HG03558 (cell line): ENCODE data around the gene NFE2L3.
"Not testable (repeated sequence)": the region's sequence is repeated elsewhere in the genome, so short reads cannot be mapped to it uniquely, and the experiment has no call there.

Experiments used
- ATAC-seq: cut with Tn5 transposase; IDR thresholded peaks from one replicate; pipeline ENCODE4 v1.9.1; 2021; ENCODE audit warnings: moderate number of reproducible peaks; ENCODE audit not compliant: unreplicated experiment; ENCODE audit errors: extremely low read depth

The NFE2L3 gene

DNA sequence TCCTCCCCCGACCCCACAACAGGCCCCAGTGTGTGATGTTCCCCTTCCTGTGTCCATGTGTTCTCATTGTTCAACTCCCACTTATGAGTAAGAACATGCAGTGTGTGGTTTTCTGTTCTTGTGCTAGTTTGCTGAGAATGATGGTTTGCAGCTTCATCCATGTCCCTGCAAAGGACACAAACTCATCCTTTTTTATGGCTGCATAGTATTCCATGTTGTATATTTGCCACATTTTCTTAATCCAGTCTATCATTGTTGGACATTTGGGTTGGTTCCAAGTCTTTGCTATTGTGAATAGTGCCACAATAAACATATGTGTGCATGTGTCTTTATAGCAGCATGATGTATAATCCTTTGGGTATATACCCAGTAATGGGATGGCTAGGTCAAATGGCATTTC lies 11.8 kb downstream of the NFE2L3 start:
- ATAC-seq, result not testable (repeated sequence)

DNA sequence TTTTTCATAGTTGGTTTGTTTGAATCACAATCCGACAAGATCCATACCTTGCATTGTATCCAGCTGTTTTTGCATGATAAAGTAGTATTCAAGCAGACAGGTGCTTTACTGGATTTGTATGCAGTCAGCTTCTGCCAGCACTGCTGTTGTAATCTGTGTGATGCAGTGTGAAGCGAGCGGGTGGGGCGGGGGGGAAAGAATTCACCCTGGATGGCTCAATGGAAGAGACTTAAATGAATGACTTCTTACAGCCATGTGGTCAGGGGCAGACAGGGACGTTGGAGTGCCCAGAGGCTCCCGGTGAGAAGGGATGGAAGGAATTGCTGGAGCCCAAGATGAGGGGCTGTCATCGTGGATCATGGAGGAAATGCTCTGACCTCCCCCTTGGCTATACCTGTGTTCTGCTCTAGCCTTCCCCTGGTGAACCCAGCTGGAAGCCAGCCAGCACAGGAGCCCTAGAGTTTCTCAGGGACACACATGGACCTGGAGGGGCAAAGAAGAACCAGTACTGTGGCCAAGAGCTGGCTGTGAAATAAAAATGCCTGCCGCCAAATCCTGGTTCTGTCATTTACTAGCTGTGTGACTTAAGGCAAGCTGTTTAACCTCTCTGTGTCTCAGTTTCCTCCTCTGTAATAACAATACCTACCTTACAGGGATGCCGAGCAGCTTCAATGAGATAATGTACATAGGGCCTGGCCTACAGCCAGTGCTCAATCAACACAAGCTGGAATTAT lies 14.1 kb downstream of the NFE2L3 start:
- ATAC-seq, result no peak

DNA sequence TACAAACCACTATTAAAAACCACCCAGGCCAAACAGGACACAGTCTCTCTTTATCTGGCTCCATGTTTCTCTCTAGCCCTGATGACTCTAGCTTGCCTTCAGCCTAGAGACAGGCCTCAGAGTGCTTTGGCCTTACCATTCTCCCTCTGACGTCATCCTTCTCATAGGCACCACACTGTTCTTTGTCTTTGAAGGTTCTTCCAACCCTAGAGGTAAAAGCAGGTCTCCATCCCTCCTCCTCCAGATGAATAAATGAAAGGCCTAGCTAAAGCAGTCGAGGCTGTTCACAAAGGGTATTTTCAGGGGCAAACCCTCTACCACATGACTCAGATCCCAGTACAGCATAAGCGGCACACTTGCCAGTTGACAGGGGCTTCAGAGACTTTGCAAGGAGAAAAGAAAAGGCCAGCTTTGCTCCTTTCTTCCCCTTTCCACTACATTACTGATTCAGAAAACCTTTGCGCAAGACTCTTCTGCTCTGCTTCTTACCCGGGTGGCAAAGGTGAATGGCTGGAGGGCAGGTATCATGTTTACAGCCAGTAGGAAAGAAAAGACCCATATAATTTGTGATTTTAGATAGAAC lies 14.8 kb downstream of the NFE2L3 start:
- ATAC-seq, result no peak

- peak; percentile 52 for ATAC-seq
Measured at GRCh38 chr7:26167303-26167934, 15.4 kb downstream of the NFE2L3 start.

GRCh38 chr7:26168458-26169023 lies 16.5 kb downstream of the NFE2L3 start:
- ATAC-seq, result no peak

DNA sequence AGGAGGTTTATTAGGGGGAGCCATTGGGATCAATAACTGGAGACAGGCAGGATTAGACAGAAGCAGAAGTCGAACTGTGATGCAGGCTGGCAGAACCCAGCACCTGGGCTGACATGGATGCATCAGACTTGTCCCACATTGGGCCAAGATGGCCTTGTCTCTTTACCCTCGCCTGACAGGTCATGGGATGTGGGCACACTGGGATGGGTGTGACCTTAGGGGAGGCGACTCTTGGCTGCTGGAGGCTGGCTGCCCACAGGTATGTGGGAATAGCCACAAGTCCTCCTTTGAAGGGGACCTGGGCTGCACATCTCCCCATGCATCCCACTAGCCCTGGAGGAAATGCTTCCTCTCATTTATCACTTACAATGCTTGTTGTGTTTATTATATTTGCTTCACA lies 17.3 kb downstream of the NFE2L3 start:
- ATAC-seq, result no peak

- no peak for ATAC-seq
Measured at GRCh38 chr7:26170663-26171062, 18.7 kb downstream of the NFE2L3 start.

- no peak for ATAC-seq
Measured at GRCh38 chr7:26171601-26172000, 19.6 kb downstream of the NFE2L3 start.

- no peak for ATAC-seq
Measured at GRCh38 chr7:26172048-26172447, 20.1 kb downstream of the NFE2L3 start.

DNA sequence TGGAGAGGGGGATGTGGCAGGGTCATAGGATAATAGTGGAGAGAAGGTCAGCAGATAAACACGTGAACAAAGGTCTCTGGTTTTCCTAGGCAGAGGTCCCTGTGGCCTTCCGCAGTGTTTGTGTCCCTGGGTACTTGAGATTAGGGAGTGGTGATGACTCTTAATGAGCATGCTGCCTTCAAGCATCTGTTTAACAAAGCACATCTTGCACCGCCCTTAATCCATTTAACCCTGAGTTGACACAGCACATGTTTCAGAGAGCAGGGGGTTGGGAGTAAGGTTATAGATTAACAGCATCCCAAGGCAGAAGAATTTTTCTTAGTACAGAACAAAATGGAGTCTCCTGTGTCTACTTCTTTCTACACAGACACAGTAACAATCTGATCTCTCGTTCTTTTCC lies 23.9 kb downstream of the NFE2L3 start:
- ATAC-seq, result not testable (repeated sequence)

DNA sequence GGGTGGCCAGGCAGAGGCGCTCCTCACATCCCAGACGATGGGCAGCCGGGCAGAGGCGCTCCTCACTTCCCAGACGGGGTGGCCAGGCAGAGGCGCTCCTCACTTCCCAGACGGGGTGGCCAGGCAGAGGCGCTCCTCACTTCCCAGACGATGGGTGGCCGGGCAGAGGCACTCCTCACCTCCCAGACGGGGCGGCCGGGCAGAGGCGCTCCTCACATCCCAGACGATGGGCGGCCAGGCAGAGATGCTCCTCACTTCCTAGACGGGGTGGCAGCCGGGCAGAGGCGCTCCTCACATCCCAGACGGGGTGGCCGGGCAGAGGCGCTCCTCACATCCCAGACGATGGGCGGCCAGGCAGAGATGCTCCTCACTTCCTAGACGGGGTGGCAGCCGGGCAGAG lies 24.7 kb downstream of the NFE2L3 start:
- ATAC-seq, result not testable (repeated sequence)

DNA sequence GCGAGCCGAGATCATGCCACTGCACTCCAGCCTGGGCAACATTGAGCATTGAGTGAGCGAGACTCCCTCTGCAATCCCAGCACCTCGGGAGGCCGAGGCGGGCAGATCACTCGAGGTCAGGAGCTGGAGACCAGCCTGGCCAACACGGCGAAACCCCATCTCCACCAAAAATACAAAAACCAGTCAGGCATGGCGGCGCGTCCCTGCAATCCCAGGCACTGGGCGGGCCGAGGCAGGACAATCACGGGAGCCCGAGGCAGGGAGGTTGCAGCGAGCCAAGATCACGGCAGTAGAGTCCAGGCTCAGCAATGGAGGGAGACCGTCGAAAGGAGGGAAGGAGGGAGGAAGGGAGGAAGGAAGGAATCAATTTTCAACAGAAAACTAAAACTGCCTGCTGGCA lies 25.3 kb downstream of the NFE2L3 start:
- not testable (repeated sequence) for ATAC-seq

DNA sequence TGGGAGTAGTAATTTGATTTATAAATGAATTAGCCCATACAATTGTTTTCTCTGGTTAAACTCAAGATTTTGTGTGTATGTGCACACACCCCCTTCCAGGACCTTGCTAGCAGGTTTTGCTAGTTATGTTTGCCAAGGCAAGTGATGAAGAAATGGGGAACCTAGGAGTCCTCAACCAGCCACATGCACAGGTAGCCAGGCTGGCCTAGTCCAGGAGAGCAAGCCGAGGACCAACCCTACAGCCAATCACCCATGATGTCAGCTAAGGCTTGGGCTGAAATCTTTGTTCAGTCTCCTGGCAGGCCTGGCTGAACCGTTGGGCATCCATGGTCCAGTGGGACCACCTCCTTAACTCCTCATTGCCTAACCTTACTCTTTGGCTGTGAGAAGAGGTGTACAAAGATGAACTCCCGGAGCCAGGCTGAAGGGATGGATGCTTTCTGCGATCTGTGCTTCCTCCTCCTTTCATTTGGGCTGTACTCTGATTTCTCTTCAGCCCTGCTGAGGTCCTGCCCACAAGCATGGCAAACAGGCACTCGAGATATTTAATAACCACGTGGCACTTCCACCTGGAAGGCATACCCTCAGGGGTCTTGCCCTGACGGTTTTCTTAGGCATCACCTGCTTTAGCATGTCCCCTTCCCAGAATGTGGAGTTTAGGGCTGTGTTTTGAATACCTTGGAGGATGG lies 26.4 kb downstream of the NFE2L3 start:
- no peak for ATAC-seq

DNA sequence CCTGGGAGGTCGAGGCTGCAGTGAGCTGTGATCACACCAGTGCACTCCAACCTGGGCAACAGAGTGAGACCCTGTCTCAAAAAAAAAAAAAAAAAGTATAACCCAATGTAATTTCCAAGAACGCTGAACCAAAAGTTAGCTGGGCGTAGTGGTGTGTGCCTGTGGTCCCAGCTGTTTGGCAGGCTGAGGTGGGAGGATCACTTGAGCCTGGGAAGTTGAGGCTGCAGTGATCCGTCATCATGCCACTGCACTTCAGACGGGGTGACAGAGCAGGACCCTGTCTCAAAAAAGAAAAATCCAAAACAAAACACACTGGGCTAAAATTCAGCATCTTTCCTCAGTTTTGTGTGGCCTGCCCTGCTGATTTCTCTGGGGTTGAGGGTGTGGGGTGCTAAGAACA lies 27.4 kb downstream of the NFE2L3 start:
- no peak for ATAC-seq

- no peak for ATAC-seq
Measured at GRCh38 chr7:26179826-26180497, 28.0 kb downstream of the NFE2L3 start.

DNA sequence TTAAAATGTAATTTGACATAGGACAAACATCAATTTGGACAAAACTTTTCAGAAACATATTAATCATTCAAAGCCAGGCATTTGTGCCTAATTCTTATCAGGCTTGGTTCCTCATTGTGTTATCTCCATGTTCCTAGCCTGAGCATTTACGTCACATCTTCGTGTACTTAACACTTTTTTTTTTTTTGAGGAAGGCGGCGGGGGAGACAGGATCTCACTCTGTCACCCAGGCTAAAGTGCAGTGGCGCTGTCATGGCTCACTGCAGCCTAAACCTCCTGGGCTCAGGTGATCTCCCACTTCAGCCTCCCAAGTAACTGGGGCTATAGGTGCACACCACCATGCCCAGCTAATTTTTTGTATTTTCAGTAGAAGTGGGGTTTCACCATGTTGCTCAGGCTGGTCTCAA lies 28.8 kb downstream of the NFE2L3 start:
- no peak for ATAC-seq

- ATAC-seq, result no peak
Measured at GRCh38 chr7:26181474-26182227, 29.7 kb downstream of the NFE2L3 start.

DNA sequence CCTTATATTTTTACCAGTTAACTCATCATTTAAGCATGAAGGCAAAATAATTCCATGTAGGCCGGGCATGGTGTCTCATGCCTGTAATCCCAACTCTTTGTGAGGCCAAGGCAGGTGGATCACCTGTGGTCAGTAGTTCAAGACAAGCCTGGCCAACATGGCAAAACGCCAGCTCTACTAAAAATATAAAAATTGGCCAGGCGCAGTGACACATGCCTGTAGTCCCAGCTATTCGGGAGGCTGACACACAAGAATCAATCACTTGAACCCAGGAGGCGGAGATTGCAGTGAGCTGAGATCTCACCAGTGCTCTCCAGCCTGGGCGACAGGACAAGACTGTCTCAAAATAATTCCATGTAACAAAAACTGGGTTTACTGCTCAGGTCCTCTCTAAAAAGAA lies 30.3 kb downstream of the NFE2L3 start:
- ATAC-seq, result no peak

GRCh38 chr7:26182706-26183105 lies 30.7 kb downstream of the NFE2L3 start:
- ATAC-seq, result no peak
